IMR-90 (cell line): ENCODE data around the gene ARMC5. TPM values are rescaled to one million over a fixed set of nuclear protein-coding genes. Genes with fewer than 3 reads are reported as not detected.

ENCODE experiments used
- ATAC-seq: fragments of 200-7000 bp; cut with Tn5 transposase; 2 replicates; pipeline ENCODE4 v1.9.1; 2020; ENCODE audit warnings: low read depth, mild to moderate bottlenecking, moderate library complexity
- BruUV-seq: library from RNA; stranded (reverse); fragments of 400-500 nt; replicated peaks from 2 replicates; lab custom pipeline; 2021; lab: Mats Ljungman, UMichigan
- CTCF ChIA-PET: fragments of 300-600 bp; formaldehyde crosslinking; extraction: SDS; loops from one replicate; lab custom pipeline; 2021; ENCODE audit warnings: antibody characterized with exemption; lab: Yijun Ruan, JAX
- POLR2A ChIA-PET: fragments of 300-600 bp; sonication (Branson Sonifier 250); formaldehyde crosslinking; loops from one replicate; lab custom pipeline; 2022; ENCODE audit warnings: antibody characterized with exemption; ENCODE audit not compliant: unreplicated experiment; lab: Charles Lee
- DNase-seq: peaks from one replicate; pipeline ENCODE4 v3.0.0; 2013
- H2AFZ ChIP-seq: replicated peaks from 2 replicates; pipeline ENCODE3; 2013; ENCODE audit warnings: low read length, mild to moderate bottlenecking; ENCODE audit not compliant: poor library complexity
- H2AK5ac ChIP-seq: 2 replicates; pipeline ENCODE4 v1.6.1; 2013; ENCODE audit warnings: low read depth, low read length, inconsistent platforms
- H2AK9ac ChIP-seq: replicated peaks from 2 replicates; pipeline ENCODE3; 2013; ENCODE audit warnings: mild to moderate bottlenecking, low read depth, low read length, moderate library complexity; ENCODE audit not compliant: poor library complexity
- H2BK120ac ChIP-seq: 2 replicates; pipeline ENCODE4 v1.6.1; 2013; ENCODE audit warnings: low read depth, low read length, inconsistent platforms
- H2BK15ac ChIP-seq: 3 replicates; pipeline ENCODE4 v1.6.1; 2013; ENCODE audit warnings: low read depth, low read length, inconsistent platforms
- H2BK20ac ChIP-seq: 2 replicates; pipeline ENCODE4 v1.6.1; 2013; ENCODE audit warnings: low read depth, mild to moderate bottlenecking, inconsistent platforms, low read length, moderate library complexity
- H2BK5ac ChIP-seq: 2 replicates; pipeline ENCODE4 v1.6.1; 2013; ENCODE audit warnings: mild to moderate bottlenecking, low read depth, low read length, inconsistent platforms; ENCODE audit not compliant: poor library complexity, severe bottlenecking
- H3K14ac ChIP-seq: replicated peaks from 2 replicates; pipeline ENCODE4 v1.6.1; 2013; ENCODE audit warnings: low read depth, low read length, inconsistent platforms
- H3K18ac ChIP-seq: 2 replicates; pipeline ENCODE4 v1.6.1; 2013; ENCODE audit warnings: low read depth, low read length, control low read depth
- H3K23ac ChIP-seq: 2 replicates; pipeline ENCODE4 v1.6.1; 2013; ENCODE audit warnings: low read depth, low read length, inconsistent platforms
- H3K27ac ChIP-seq: 2 replicates; pipeline ENCODE4 v1.5.1; 2013; ENCODE audit warnings: mild to moderate bottlenecking, control low read depth, low read length; ENCODE audit not compliant: insufficient read depth
- H3K27me3 ChIP-seq: 2 replicates; pipeline ENCODE4 v1.6.1; 2013; ENCODE audit warnings: low read length; ENCODE audit not compliant: control insufficient read depth, insufficient read depth
- H3K36me3 ChIP-seq: 2 replicates; pipeline ENCODE4 v1.6.1; 2013; ENCODE audit warnings: low read length, mixed read lengths; ENCODE audit not compliant: control insufficient read depth, insufficient read depth
- H3K4ac ChIP-seq: 2 replicates; pipeline ENCODE4 v1.6.1; 2013; ENCODE audit warnings: low read depth, low read length, inconsistent platforms
- H3K4me1 ChIP-seq: 2 replicates; pipeline ENCODE4 v1.6.1; 2013; ENCODE audit warnings: low read length, mixed read lengths; ENCODE audit not compliant: control insufficient read depth, insufficient read depth
- H3K4me2 ChIP-seq: 2 replicates; pipeline ENCODE4 v1.6.1; 2013; ENCODE audit warnings: low read depth, mild to moderate bottlenecking, control low read depth, low read length, moderate library complexity
- H3K4me3 ChIP-seq: 2 replicates; pipeline ENCODE4 v1.5.1; 2013; ENCODE audit warnings: low read depth, mild to moderate bottlenecking, control low read depth, low read length, moderate library complexity; ENCODE audit not compliant: insufficient read depth
- H3K56ac ChIP-seq: 2 replicates; pipeline ENCODE4 v1.6.1; 2013; ENCODE audit warnings: low read length, inconsistent platforms; ENCODE audit not compliant: insufficient read depth; ENCODE audit errors: extremely low read depth
- H3K79me1 ChIP-seq, 2 experiments: 2 replicates each; pipeline ENCODE4 v1.6.1; 2013; ENCODE audit warnings: low read length in 2 of 2, inconsistent platforms in 1 of 2, low read depth in 1 of 2
- H3K9ac ChIP-seq: 2 replicates; pipeline ENCODE4 v1.6.1; 2013; ENCODE audit warnings: low read depth, low read length, control low read depth
- H3K9me1 ChIP-seq: 2 replicates; pipeline ENCODE4 v1.6.1; 2013; ENCODE audit warnings: low read length, inconsistent platforms; ENCODE audit not compliant: insufficient read depth
- H3K9me3 ChIP-seq: 2 replicates; pipeline ENCODE4 v1.6.1; 2013; ENCODE audit warnings: low read length; ENCODE audit not compliant: control insufficient read depth, insufficient read depth
- H4K20me1 ChIP-seq: 2 replicates; pipeline ENCODE4 v1.6.1; 2013; ENCODE audit warnings: low read length, inconsistent platforms; ENCODE audit not compliant: insufficient read depth
- H4K5ac ChIP-seq: 2 replicates; pipeline ENCODE4 v1.6.1; 2013; ENCODE audit warnings: mild to moderate bottlenecking, low read depth, low read length, control low read depth
- H4K8ac ChIP-seq, 2 experiments: 2 replicates each; pipeline ENCODE4 v1.6.1; 2013; ENCODE audit warnings: low read depth in 2 of 2, low read length in 2 of 2, control low read depth in 1 of 2, inconsistent platforms in 1 of 2
- H4K91ac ChIP-seq: 2 replicates; pipeline ENCODE4 v1.6.1; 2013; ENCODE audit warnings: low read depth, low read length, inconsistent platforms; ENCODE audit not compliant: insufficient read depth
- BHLHE40 ChIP-seq: fragments of 150-350 bp; IDR thresholded peaks from 2 replicates; pipeline ENCODE4 v1.6.1; 2016; ENCODE audit warnings: mild to moderate bottlenecking, low read depth, low read length
- CHD1 ChIP-seq: IDR thresholded peaks from 2 replicates; pipeline ENCODE4 v1.6.1; 2012; ENCODE audit warnings: low read depth, low read length, improper control_type of control experiment
- MAFK ChIP-seq: IDR thresholded peaks from 2 replicates; pipeline ENCODE4 v1.6.1; 2012; ENCODE audit warnings: low read depth, low read length, improper control_type of control experiment
- MXI1 ChIP-seq: IDR thresholded peaks from 2 replicates; pipeline ENCODE4 v1.6.1; 2012; ENCODE audit warnings: low read depth, mild to moderate bottlenecking, low read length, moderate library complexity, borderline replicate concordance
- NFE2L2 ChIP-seq: fragments of 150-350 bp; IDR thresholded peaks from 2 replicates; pipeline ENCODE4 v1.6.1; 2016; ENCODE audit warnings: low read depth, mild to moderate bottlenecking, low read length
- RCOR1 ChIP-seq: IDR thresholded peaks from 2 replicates; pipeline ENCODE4 v1.6.1; 2012; ENCODE audit warnings: mild to moderate bottlenecking, low read length, improper control_type of control experiment; ENCODE audit not compliant: insufficient replicate concordance
- SMC3 ChIP-seq: fragments of 150-350 bp; IDR thresholded peaks from 2 replicates; pipeline ENCODE4 v1.6.1; 2016; ENCODE audit warnings: low read depth, mild to moderate bottlenecking, antibody characterized with exemption, low read length, moderate library complexity
- USF2 ChIP-seq: fragments of 150-350 bp; IDR thresholded peaks from 2 replicates; pipeline ENCODE4 v1.6.1; 2017; ENCODE audit warnings: mild to moderate bottlenecking, antibody characterized with exemption, low read length, low read depth
- WGBS, 2 experiments: methylation state at CpG; one replicate each; pipeline versions ENCODE4 v1.1.5 to v1.1.7; 2013; ENCODE audit warnings: missing lambda C conversion rate in 2 of 2; ENCODE audit not compliant: insufficient read length in 1 of 2; ENCODE audit errors: extremely low coverage in 2 of 2; 5-methylcytosine and 5-hydroxymethylcytosine counted together
- dilution Hi-C: fragments of 300-500 bp; cut with HindIII; formaldehyde crosslinking; loops from one replicate; pipeline ENCODE4 v1.14.3; 2018; ENCODE audit warnings: low sequenced_read_pairs; ENCODE audit not compliant: unreplicated experiment
- in situ Hi-C: fragments of 300-500 bp; cut with MboI; formaldehyde crosslinking; loops from 3 replicates; pipeline ENCODE4 v1.14.3; 2019; ENCODE audit warnings: low sequenced_read_pairs, inconsistent platforms, mixed read lengths
- intact Hi-C: fragments of 100-400 bp; cut with micrococcal nuclease; formaldehyde crosslinking; loops from 2 replicates; pipeline ENCODE4 v1.10.0; 2022
- polyA plus RNA-seq, 3 experiments: library from polyadenylated mRNA; depleted of rRNA; stranded (reverse); fragments of >200 nt; gene quantifications; 2 replicates each; pipeline ENCODE4 v1.2.3, GENCODE V29; 2012; ENCODE audit warnings: low replicate concordance in 1 of 3
- total RNA-seq: library from RNA; depleted of rRNA; stranded (reverse); fragments of >200 nt; gene quantifications from 2 replicates; pipeline ENCODE4 v1.2.3, GENCODE V29; 2012

Gene ARMC5
- total and polyA plus RNA-seq, 2 of the 4 experiments (the other 2 are of a cell fraction) = 2.3 to 7.5 TPM

GRCh38 chr16:31414706-31415105 is 44.6 kb upstream of the ARMC5 start:
- dilution Hi-C loops (no loop called here), intact Hi-C loops (no loop called here), in situ Hi-C loops (no loop called here)
- H4K8ac ChIP-seq = no peak overlapping the region
- no peak overlapping the region for H2BK20ac ChIP-seq
- ChIA-PET POLR2A (no interaction called here), CTCF (no interaction called here)
- ATAC-seq (no peak), DNase-seq (no peak)
- no peak overlapping the region for H3K18ac ChIP-seq
- no peak overlapping the region for H4K5ac ChIP-seq
- no peak overlapping the region for H3K4me2 ChIP-seq
- H3K56ac ChIP-seq = no peak overlapping the region
- peaks cover 18% of the 10 kb centered on the region for H3K27me3 ChIP-seq
- H3K4me3 ChIP-seq = no peak overlapping the region
- H3K23ac ChIP-seq = no peak overlapping the region
- no peaks in the 10 kb centered on the region for H3K9me1 ChIP-seq
- no peaks in the 10 kb centered on the region for H4K20me1 ChIP-seq
- H3K4ac ChIP-seq = no peak overlapping the region
- H2AK9ac ChIP-seq = no peak overlapping the region
- H3K79me1 ChIP-seq = no peaks in the 10 kb centered on the region
- no peak overlapping the region for H2AFZ ChIP-seq
- no peak overlapping the region for H2BK120ac ChIP-seq
- no peaks in the 10 kb centered on the region for H3K9me3 ChIP-seq
- no peak overlapping the region for H4K91ac ChIP-seq
- H2BK5ac ChIP-seq = no peak overlapping the region
- H2BK15ac ChIP-seq = no peak overlapping the region
- BruUV-seq = no TSS peak
- H3K14ac ChIP-seq = no peak overlapping the region
- no peak for TF ChIP-seq CHD1
- no peak for TF ChIP-seq USF2
- no peak for TF ChIP-seq SMC3
- TF ChIP-seq MXI1 = no peak
- TF ChIP-seq RCOR1 = no peak
- TF ChIP-seq BHLHE40 = no peak
- TF ChIP-seq NFE2L2 = no peak
- no peak for TF ChIP-seq MAFK
- no peak overlapping the region for H3K9ac ChIP-seq
- WGBS, 2 experiments = 60% methylated on average over 2 of the region's 4 CpGs; no CpG with 5 or more reads in 1 of the 2 experiments
- no peaks in the 10 kb centered on the region for H3K36me3 ChIP-seq
- no peak overlapping the region for H2AK5ac ChIP-seq
- no peak overlapping the region for H3K27ac ChIP-seq
- H3K4me1 ChIP-seq = no peaks in the 10 kb centered on the region
